Parathyroid adenoma (tissue), 2 donors: ENCODE results near the gene GLI2.

Source experiments
- H2AFZ ChIP-seq: fragments of 300-600 bp; sonication (generic); one replicate; pipeline ENCODE4 v1.7.0; 2017; ENCODE audit warnings: antibody characterized with exemption, mild to moderate bottlenecking
- H3K27ac ChIP-seq: fragments of 300-600 bp; sonication (generic); one replicate; pipeline ENCODE4 v1.7.0; 2017
- H3K27me3 ChIP-seq: fragments of 300-600 bp; sonication (generic); one replicate; pipeline ENCODE4 v1.7.0; 2017; ENCODE audit warnings: low read length; ENCODE audit not compliant: control insufficient read depth, insufficient read depth
- H3K36me3 ChIP-seq: fragments of 300-600 bp; sonication (generic); one replicate; pipeline ENCODE4 v1.7.0; 2017; ENCODE audit warnings: low read length; ENCODE audit not compliant: control insufficient read depth, insufficient read depth
- H3K4me1 ChIP-seq: fragments of 300-600 bp; sonication (generic); one replicate; pipeline ENCODE4 v1.7.0; 2017; ENCODE audit warnings: control low read depth
- H3K4me2 ChIP-seq: fragments of 300-600 bp; sonication (generic); one replicate; pipeline ENCODE4 v1.7.0; 2017; ENCODE audit warnings: low read length
- H3K4me3 ChIP-seq: fragments of 300-600 bp; sonication (generic); one replicate; pipeline ENCODE4 v1.7.0; 2017; ENCODE audit warnings: low read depth, low read length
- H3K79me2 ChIP-seq: fragments of 300-600 bp; sonication (generic); one replicate; pipeline ENCODE4 v1.7.0; 2017; ENCODE audit warnings: control low read depth
- H3K9ac ChIP-seq: fragments of 300-600 bp; sonication (generic); one replicate; pipeline ENCODE4 v1.7.0; 2017; ENCODE audit warnings: mild to moderate bottlenecking
- H3K9me3 ChIP-seq: fragments of 300-600 bp; sonication (generic); one replicate; pipeline ENCODE4 v1.7.0; 2017; ENCODE audit warnings: low read length; ENCODE audit not compliant: control insufficient read depth
- CTCF ChIP-seq: fragments of 300-600 bp; sonication (generic); IDR thresholded peaks from one replicate; pipeline ENCODE4 v1.7.0; 2017; ENCODE audit warnings: antibody characterized with exemption, mild to moderate bottlenecking
- donor health status: primary hyperparathyroidism.

Gene GLI2

DNA sequence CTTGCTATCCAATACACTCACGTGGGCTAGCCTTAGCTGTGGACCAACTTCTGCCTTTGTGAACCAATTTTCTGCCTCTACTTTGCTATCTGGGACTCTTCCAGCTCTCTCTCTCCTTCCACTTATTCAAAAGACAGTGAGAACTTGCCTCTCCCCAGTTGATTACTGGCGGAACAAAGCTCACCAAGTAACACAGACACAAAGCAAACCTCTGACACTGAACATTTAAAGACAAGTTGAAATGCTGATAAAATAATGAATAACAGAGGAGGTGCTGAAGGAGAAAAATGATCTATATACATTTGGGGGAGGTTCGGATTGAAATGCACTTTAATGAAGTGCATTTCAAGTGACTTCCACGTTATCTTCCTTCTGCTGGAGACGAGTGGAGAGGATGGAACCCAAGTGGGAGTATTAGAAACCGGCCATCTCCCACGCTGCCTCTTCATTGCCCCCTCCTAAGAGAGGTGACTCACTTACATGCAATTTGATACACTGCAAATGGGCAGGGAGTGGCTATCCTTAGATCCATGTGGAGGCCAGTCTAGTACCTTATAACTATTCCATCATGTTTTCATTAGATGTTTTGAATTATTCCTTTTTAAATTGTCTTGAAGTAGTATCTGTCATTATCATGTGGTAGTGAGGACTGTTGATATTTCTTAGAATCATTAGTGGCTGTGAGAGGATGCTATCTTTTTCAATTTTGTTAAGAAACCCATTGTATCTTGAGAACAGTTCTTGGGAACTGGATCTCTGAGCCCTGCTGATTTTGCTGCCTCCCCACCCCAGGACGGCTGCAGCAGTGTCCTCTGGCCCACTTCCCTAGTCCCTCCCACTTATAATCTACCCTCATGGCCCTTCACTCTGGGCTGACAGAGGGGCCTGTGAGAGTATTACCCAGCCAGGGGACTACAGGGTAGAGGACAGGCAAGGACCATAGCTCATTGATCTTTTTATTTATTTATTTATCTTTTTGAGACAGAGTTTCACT is 6.0 kb upstream of the GLI2 start:
- TF ChIP-seq CTCF: no peak
- H3K27ac ChIP-seq: no peak overlapping the region
- no peak overlapping the region for H2AFZ ChIP-seq
- no peaks in the 10 kb centered on the region for H3K4me1 ChIP-seq
- no peaks in the 10 kb centered on the region for H3K9me3 ChIP-seq
- no peak overlapping the region for H3K9ac ChIP-seq
- no peaks in the 10 kb centered on the region for H3K36me3 ChIP-seq
- no peaks in the 10 kb centered on the region for H3K79me2 ChIP-seq
- H3K4me3 ChIP-seq: no peak overlapping the region
- H3K4me2 ChIP-seq: no peak overlapping the region
- no peaks in the 10 kb centered on the region for H3K27me3 ChIP-seq

DNA sequence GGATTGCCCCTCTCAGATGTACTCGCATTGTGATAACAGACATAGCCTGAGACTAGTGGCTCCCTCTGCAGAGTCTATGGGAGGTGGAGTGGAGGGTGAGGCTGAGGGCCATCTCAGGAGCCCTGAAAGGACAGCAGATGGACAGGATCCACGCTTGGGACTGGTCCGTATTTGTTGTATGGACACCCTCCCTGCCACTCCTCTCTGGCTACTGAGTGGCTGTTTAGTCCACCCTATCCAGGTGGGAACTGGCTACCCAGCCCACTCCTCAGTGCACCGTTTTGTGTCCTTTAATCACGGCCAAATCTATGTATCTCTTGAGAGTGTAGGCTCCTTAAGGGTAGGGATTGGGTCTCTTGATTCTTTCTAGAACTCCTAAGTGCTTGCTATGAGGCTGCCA is 4.5 kb upstream of the GLI2 start:
- Histone ChIP-seq H3K9me3 (no peaks in the 10 kb centered on the region), H3K4me1 (no peaks in the 10 kb centered on the region), H3K4me3 (no peak overlapping the region), H3K79me2 (no peaks in the 10 kb centered on the region), H3K27me3 (no peaks in the 10 kb centered on the region), H3K4me2 (no peak overlapping the region), H3K9ac (no peak overlapping the region), H2AFZ (no peak overlapping the region), H3K27ac (no peak overlapping the region), H3K36me3 (no peaks in the 10 kb centered on the region)
- TF ChIP-seq CTCF: no peak

DNA sequence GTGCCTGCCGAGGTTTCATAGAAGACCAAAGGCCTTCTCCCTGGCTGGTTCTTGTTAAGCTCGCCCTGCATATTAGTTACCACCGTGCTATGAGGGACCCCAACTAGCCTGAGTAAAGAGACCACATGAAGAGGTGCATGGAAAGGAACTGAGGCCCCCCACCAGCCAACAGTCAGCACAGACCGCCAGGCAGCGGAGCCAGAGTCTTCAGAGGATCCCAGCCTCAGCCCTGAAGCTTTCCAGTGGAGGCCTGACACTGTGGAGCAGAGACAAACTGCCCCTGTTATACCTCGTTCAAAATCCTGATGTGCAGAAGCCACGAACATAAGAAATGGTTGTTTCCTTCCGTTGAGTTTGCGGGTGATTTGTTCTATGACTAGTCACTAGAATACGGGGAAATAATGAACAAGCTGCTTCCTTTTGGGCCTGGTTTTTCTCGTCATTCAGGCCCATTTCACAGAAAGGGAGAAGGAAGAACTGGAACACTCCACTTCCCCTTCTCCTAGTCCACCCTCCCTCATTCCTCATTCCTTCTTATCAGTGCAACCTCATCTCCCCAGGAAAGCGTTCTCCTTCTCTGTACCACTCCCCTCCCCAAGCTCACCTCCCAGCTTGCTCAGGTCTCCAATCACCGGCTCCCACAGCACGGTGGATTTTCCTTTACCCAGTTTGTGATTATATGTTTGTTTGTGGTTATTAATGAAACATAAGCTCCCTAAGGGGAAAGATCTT is 3.0 kb upstream of the GLI2 start:
- Histone ChIP-seq H3K9me3 (no peaks in the 10 kb centered on the region), H3K79me2 (no peaks in the 10 kb centered on the region), H3K4me2 (no peak overlapping the region), H3K4me1 (no peaks in the 10 kb centered on the region), H3K9ac (no peak overlapping the region), H3K27me3 (peaks cover 5% of the 10 kb centered on the region), H3K4me3 (no peak overlapping the region), H2AFZ (no peak overlapping the region), H3K36me3 (no peaks in the 10 kb centered on the region), H3K27ac (no peak overlapping the region)
- no peak for TF ChIP-seq CTCF

DNA sequence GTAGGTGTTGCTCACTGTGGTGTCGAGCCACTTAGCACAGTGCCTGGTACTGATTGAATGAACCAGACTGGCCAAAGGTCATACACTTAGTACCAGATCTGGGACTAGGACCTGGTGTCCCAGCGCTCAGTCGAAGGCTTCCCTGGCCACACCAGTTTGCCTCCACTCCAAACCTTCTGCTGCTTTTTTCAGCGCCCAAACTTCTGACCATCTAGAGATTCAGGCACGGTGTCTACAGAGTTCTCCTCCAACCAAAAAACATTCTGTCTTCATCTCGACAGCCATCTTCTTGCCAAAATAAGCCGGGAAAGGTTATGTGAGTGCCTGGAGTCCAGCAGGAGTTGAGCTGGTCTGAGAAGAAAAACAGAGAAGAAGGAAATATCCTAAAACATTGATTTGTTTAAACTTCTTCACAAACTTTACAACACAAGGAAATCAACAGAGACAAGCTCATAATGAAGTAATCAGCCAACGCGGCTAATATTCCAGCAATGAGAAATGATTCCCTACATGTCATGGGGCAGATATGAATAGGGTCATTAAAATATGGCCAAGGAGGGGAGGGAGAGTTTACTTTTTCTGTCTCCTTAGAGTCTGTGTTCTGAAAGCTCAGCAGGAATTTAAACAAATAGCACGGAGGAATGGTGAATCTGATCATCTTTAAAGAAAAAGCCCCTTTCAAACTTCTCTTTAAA is 2.3 kb upstream of the GLI2 start:
- Histone ChIP-seq H3K4me2 (no peak overlapping the region), H3K79me2 (no peaks in the 10 kb centered on the region), H3K36me3 (no peaks in the 10 kb centered on the region), H3K4me3 (no peak overlapping the region), H3K27me3 (peaks cover 5% of the 10 kb centered on the region), H3K9ac (no peak overlapping the region), H2AFZ (no peak overlapping the region), H3K9me3 (no peaks in the 10 kb centered on the region), H3K27ac (no peak overlapping the region), H3K4me1 (no peaks in the 10 kb centered on the region)
- no peak for TF ChIP-seq CTCF
